Upper lobe of left lung (tissue), 6 donors: ENCODE measurements around the gene FOXD2. TPM values are rescaled to one million over a fixed set of nuclear protein-coding genes. Genes with fewer than 3 reads are reported as not detected.
"Not testable (repeated sequence)": the region's sequence is repeated elsewhere in the genome, so short reads cannot be mapped to it uniquely, and the experiment has no call there.

Experiments used
- ATAC-seq, 2 donors: fragments of 200-7000 bp; cut with Tn5 transposase; one replicate each; pipeline ENCODE4 v1.9.1; 2022; ENCODE audit warnings: mild to moderate bottlenecking in 2 of 2, moderate library complexity in 2 of 2; ENCODE audit not compliant: low FRiP score in 2 of 2
- DNase-seq, 2 donors: peaks; one replicate each; pipeline ENCODE4 v3.0.0-alpha.2; 2019 to 2020
- H3K27ac ChIP-seq, 4 donors: fragments of 200-600 bp; sonication (generic); one replicate each; pipeline ENCODE4 v1.5.1; 2016 to 2019
- H3K27me3 ChIP-seq, 4 donors: fragments of 200-600 bp; sonication (generic); one replicate each; pipeline ENCODE4 v1.5.1; 2017 to 2019
- H3K36me3 ChIP-seq, 4 donors: fragments of 200-600 bp; sonication (generic); one replicate each; pipeline ENCODE4 v1.5.1; 2016 to 2019
- H3K4me1 ChIP-seq, 4 donors: fragments of 200-600 bp; sonication (generic); one replicate each; pipeline ENCODE4 v1.5.1; 2018 to 2019
- H3K4me3 ChIP-seq, 4 donors: fragments of 200-600 bp; sonication (generic); one replicate each; pipeline ENCODE4 v1.5.1; 2017 to 2019; ENCODE audit warnings: mild to moderate bottlenecking in 2 of 4, moderate library complexity in 1 of 4
- H3K9me3 ChIP-seq, 4 donors: fragments of 200-600 bp; sonication (generic); one replicate each; pipeline ENCODE4 v1.5.1; 2018 to 2019
- CTCF ChIP-seq, 6 experiments: fragments of 450-650 bp in 4 of 6; fragments of 200-600 bp in 2 of 6; sonication (generic) in 2 of 6; IDR thresholded peaks; one replicate each; pipeline ENCODE4 v1.5.1; 2016 to 2019; ENCODE audit warnings: antibody characterized with exemption in 6 of 6
- EP300 ChIP-seq, 4 donors: sonication (generic); formaldehyde crosslinking; IDR thresholded peaks; one replicate each; pipeline ENCODE4 v1.5.1; 2017; ENCODE audit warnings: antibody characterized with exemption in 4 of 4, control low read depth in 2 of 4
- POLR2A ChIP-seq, 4 donors: fragments of 450-650 bp; IDR thresholded peaks; one replicate each; pipeline ENCODE4 v1.5.1; 2016 to 2017; ENCODE audit warnings: antibody characterized with exemption in 4 of 4, mild to moderate bottlenecking in 2 of 4
- POLR2AphosphoS5 ChIP-seq, 2 donors: sonication (generic); formaldehyde crosslinking; IDR thresholded peaks; one replicate each; pipeline ENCODE4 v1.5.1; 2017; ENCODE audit warnings: antibody characterized with exemption in 2 of 2
- WGBS, 2 donors: methylation state at CpG; one replicate each; pipeline ENCODE4 v1.1.5; 2017 to 2018; 5-methylcytosine and 5-hydroxymethylcytosine counted together
- total RNA-seq, 6 donors: library from RNA; depleted of rRNA in 4 of 6; stranded (reverse); fragments of >200 nt in 4 of 6; gene quantifications; one replicate each; pipeline versions ENCODE4 v1.1.0 to v1.2.1, GENCODE V29; 2016 to 2021
- donor health status: DM: no; HTN: no; CAD: no; lungs with moderate emphysema.
- donor health status: DM: no; HTN: yes; CAD: no; lungs with severe emphysema.

Gene FOXD2
- total RNA-seq, 6 donors from 2014 or later, result under 0.01 to 0.69 (median 0.40) TPM

GRCh38 chr1:47450606-47451005, 12.8 kb downstream of the FOXD2 start:
- Histone ChIP-seq H3K27me3 (peaks cover under 1 to 38% (median 14%) of the 10 kb centered on the region in 4 donors), H3K9me3 (no peaks in the 10 kb centered on the region), H3K36me3 (no peaks in the 10 kb centered on the region), H3K4me3 (no peak overlapping the region), H3K27ac (no peak overlapping the region), H3K4me1 (peaks cover 0 to 9% (median 7%) of the 10 kb centered on the region in 4 donors)
- DNase-seq (no peak), ATAC-seq (no peak)
- WGBS, 2 donors, result 68 to 74% methylated on average over 4 of the region's 4 CpGs
- TF ChIP-seq CTCF (IDR thresholded peaks at IDR 0.05) (no peak), POLR2AphosphoS5 (IDR thresholded peaks at IDR 0.05) (no peak), POLR2A (IDR thresholded peaks at IDR 0.05) (no peak), EP300 (IDR thresholded peaks at IDR 0.05) (no peak)

- Histone ChIP-seq H3K36me3 (no peaks in the 10 kb centered on the region), H3K27me3 (peaks cover 0 to 20% (median 7%) of the 10 kb centered on the region in 4 donors), H3K4me3 (no peak overlapping the region), H3K4me1 (peaks cover 0 to 9% (median 7%) of the 10 kb centered on the region in 4 donors), H3K9me3 (no peaks in the 10 kb centered on the region), H3K27ac (no peak overlapping the region)
- ATAC-seq, result no peak
- WGBS, 2 donors, result 74 to 90% methylated on average over 1 of the region's 1 CpG
- TF ChIP-seq POLR2AphosphoS5 (IDR thresholded peaks at IDR 0.05) (no peak), POLR2A (IDR thresholded peaks at IDR 0.05) (no peak), CTCF (IDR thresholded peaks at IDR 0.05) (no peak)
- no peak for DNase-seq
Measured at GRCh38 chr1:47452426-47452825, 14.6 kb downstream of the FOXD2 start.

GRCh38 chr1:47453910-47454309, 16.1 kb downstream of the FOXD2 start:
- not testable (repeated sequence) for H3K36me3 ChIP-seq, H3K4me3 ChIP-seq, DNase-seq, H3K27ac ChIP-seq, H3K4me1 ChIP-seq, ATAC-seq, H3K9me3 ChIP-seq
- peaks cover 0 to 13% (median 6%) of the 10 kb centered on the region in 4 donors for H3K27me3 ChIP-seq
- 63 to 65% methylated on average over 2 of the region's 2 CpGs for WGBS, 2 donors

DNA sequence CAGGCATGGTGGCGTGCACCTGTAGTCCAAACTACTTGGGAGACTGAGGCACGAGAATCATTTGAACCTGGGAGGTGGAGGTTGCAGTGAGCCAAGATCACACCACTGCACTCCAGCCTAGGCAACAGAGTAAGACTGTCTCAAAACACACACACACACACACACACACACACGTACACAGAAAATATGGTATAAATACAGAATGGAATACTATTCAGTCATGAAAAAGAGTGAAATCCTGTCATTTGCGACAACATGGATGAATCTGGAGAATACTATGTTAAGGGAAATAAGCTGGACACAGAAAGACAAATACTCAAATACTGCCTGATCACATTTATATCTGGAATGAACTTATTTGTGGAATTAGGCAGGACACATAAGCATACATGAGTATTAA, 18.4 kb downstream of the FOXD2 start:
- 71 to 87% methylated on average over 4 of the region's 4 CpGs for WGBS, 2 donors

DNA sequence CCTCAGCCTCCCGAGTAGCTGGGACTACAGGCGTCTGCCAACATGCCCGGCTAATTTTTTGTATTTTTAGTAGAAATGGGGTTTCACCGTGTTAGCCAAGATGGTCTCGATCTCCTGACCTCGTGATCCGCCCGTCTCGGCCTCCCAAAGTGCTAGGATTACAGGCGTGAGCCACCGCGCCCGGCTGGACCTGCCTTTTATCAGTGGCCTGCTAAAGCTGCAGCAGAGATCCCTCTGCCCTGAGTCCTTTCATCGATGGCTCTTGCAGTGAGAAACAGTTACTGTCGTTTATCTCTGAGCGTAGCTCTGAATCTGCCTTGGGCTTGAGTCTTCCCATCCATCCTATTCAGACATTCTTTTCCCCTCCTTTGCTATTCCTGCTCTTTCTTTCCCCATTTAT, 19.7 kb downstream of the FOXD2 start:
- not testable (repeated sequence) for H3K4me1 ChIP-seq, ATAC-seq, H3K9me3 ChIP-seq, H3K4me3 ChIP-seq, H3K27me3 ChIP-seq, H3K36me3 ChIP-seq, H3K27ac ChIP-seq, DNase-seq
- WGBS, 2 donors, result 84 to 87% methylated on average over 16 of the region's 16 CpGs

More for the DNA sequence above, 18.4 kb downstream of the FOXD2 start:
- no peak overlapping the region for H3K27ac ChIP-seq
- ATAC-seq (no peak), DNase-seq (no peak)
- H3K4me3 ChIP-seq, result no peak overlapping the region
- no peaks in the 10 kb centered on the region for H3K9me3 ChIP-seq
- H3K27me3 ChIP-seq, result no peaks in the 10 kb centered on the region
- H3K36me3 ChIP-seq, result no peaks in the 10 kb centered on the region
- TF ChIP-seq EP300 (IDR thresholded peaks at IDR 0.05) (no peak), POLR2AphosphoS5 (IDR thresholded peaks at IDR 0.05) (no peak)
- H3K4me1 ChIP-seq, result no peaks in the 10 kb centered on the region

GRCh38 chr1:47459253-47459788, 21.5 kb downstream of the FOXD2 start:
- H3K9me3 ChIP-seq, result no peaks in the 10 kb centered on the region
- H3K4me1 ChIP-seq, result no peaks in the 10 kb centered on the region
- TF ChIP-seq CTCF (IDR thresholded peaks at IDR 0.05) (no peak), POLR2A (IDR thresholded peaks at IDR 0.05) (no peak), EP300 (IDR thresholded peaks at IDR 0.05) (no peak)
- ATAC-seq (no peak), DNase-seq (no peak)
- H3K27ac ChIP-seq, result no peak overlapping the region
- no peaks in the 10 kb centered on the region for H3K27me3 ChIP-seq
- no peaks in the 10 kb centered on the region for H3K36me3 ChIP-seq
- WGBS, 2 donors, result 29 to 33% methylated on average over 11 of the region's 11 CpGs
- H3K4me3 ChIP-seq, result no peak overlapping the region
